K562 (cell line): ENCODE results near the gene SPTBN4. TPM values are rescaled to one million over a fixed set of nuclear protein-coding genes. Genes with fewer than 3 reads are reported as not detected.

Experiments used
- CHD1 ChIP-seq: fragments of 200-600 bp; sonication (generic); IDR thresholded peaks from one replicate; pipeline ENCODE4 v1.6.1; 2012; ENCODE audit warnings: mild to moderate bottlenecking, moderate library complexity, low read length, inconsistent platforms
- ETV5 ChIP-seq: sonication (generic); formaldehyde crosslinking; IDR thresholded peaks from 2 replicates; pipeline ENCODE4 v1.4.0; 2020; ENCODE audit warnings: low read depth, mild to moderate bottlenecking, missing genetic modification reagents
- FIP1L1 ChIP-seq: fragments of 200-400 bp; formaldehyde crosslinking; IDR thresholded peaks from 2 replicates; pipeline ENCODE4 v1.6.1; 2018; ENCODE audit warnings: mild to moderate bottlenecking, low read depth, low read length; ENCODE audit not compliant: poor library complexity, severe bottlenecking
- MTA3 ChIP-seq: fragments of 450-650 bp; formaldehyde crosslinking; IDR thresholded peaks from 2 replicates; pipeline ENCODE4 v1.6.1; 2017; ENCODE audit warnings: mild to moderate bottlenecking, borderline replicate concordance
- NCOA4 ChIP-seq: fragments of 450-650 bp; IDR thresholded peaks from 2 replicates; pipeline ENCODE4 v1.6.1; 2018; ENCODE audit warnings: mild to moderate bottlenecking; ENCODE audit not compliant: partially characterized antibody
- RBM14 ChIP-seq: fragments of 200-400 bp; formaldehyde crosslinking; IDR thresholded peaks from 2 replicates; pipeline ENCODE4 v1.6.1; 2018; ENCODE audit warnings: low read depth, mild to moderate bottlenecking, low read length, moderate library complexity, borderline replicate concordance; ENCODE audit not compliant: insufficient read depth
- SNIP1 ChIP-seq: fragments of 450-650 bp; IDR thresholded peaks from 2 replicates; pipeline ENCODE4 v1.7.1; 2017; ENCODE audit warnings: low read depth, mild to moderate bottlenecking
- ZNF174 ChIP-seq: fragments of 250-450 bp; sonication (Bioruptor Pico); IDR thresholded peaks from 2 replicates; pipeline ENCODE4 v1.4.0; 2020; ENCODE audit warnings: mild to moderate bottlenecking
- ZNF224 ChIP-seq: sonication (generic); formaldehyde crosslinking; IDR thresholded peaks from 2 replicates; pipeline ENCODE4 v1.8.0; 2022; ENCODE audit warnings: mild to moderate bottlenecking, missing genetic modification reagents
- ZNF384 ChIP-seq: IDR thresholded peaks from 2 replicates; pipeline ENCODE4 v1.6.1; 2012; ENCODE audit warnings: low read depth, low read length, improper control_type of control experiment
- ZNF561 ChIP-seq: fragments of 450-650 bp; formaldehyde crosslinking; conservative IDR thresholded peaks from 2 replicates; pipeline ENCODE4 v1.4.0; 2020; ENCODE audit warnings: mild to moderate bottlenecking, moderate library complexity
- ZNF707 ChIP-seq: fragments of 250-450 bp; sonication (Bioruptor Pico); conservative IDR thresholded peaks from 2 replicates; pipeline ENCODE4 v1.8.0; 2022; ENCODE audit warnings: inconsistent platforms, mild to moderate bottlenecking, moderate library complexity
- polyA plus RNA-seq, 8 experiments: library from polyadenylated mRNA; depleted of rRNA in 4 of 8; stranded (reverse) in 5 of 8; unstranded in 3 of 8; fragments of >200 nt; fragmentation: Nextera tagmentation in 2 of 8; fragmentation: Illumina TruSeq in 1 of 8; extraction: Ambion mirVana in 2 of 8; extraction: Trizol in 1 of 8; gene quantifications; 2 replicates each; pipeline versions ENCODE4 v1.2.1 to v1.2.3, GENCODE V29; 2011 to 2014; ENCODE audit warnings: inconsistent platforms in 1 of 8, missing spikeins in 1 of 8
- total RNA-seq, 7 experiments: library from RNA; depleted of rRNA in 6 of 7; stranded (reverse); fragments of >200 nt in 6 of 7; fragmentation: Illumina TruSeq in 2 of 7; extraction: Trizol in 2 of 7; gene quantifications; 2 replicates each; pipeline versions ENCODE4 v1.2.1 to v1.2.3, GENCODE V29; 2011 to 2021; ENCODE audit warnings: low replicate concordance in 1 of 7
- TF ChIP-seq, protein P1 (sequence below), 2 experiments: fragments of 450-650 bp; IDR thresholded peaks; 2 replicates each; pipeline ENCODE4 v1.6.1; 2016; ENCODE audit warnings: mild to moderate bottlenecking in 2 of 2, borderline replicate concordance in 1 of 2, low read depth in 1 of 2, moderate library complexity in 1 of 2
- TF ChIP-seq, protein P2 (sequence below): IDR thresholded peaks from 3 replicates; pipeline ENCODE4 v1.6.1; 2011; ENCODE audit warnings: borderline replicate concordance, mild to moderate bottlenecking; ENCODE audit not compliant: insufficient read length, insufficient read depth
- TF ChIP-seq, protein P3 (sequence below): fragments of 450-650 bp; conservative IDR thresholded peaks from 2 replicates; pipeline ENCODE4 v1.6.1; 2016; ENCODE audit warnings: missing genetic modification characterization, low read depth, mild to moderate bottlenecking, control low read depth, missing compliant biosample characterization

The SPTBN4 gene
- total and polyA plus RNA-seq, 9 of the 15 experiments (the other 6 are each of a cell fraction or from before 2014, with no cell fraction given), result 0.01 to 1.5 (median 0.86) TPM

DNA sequence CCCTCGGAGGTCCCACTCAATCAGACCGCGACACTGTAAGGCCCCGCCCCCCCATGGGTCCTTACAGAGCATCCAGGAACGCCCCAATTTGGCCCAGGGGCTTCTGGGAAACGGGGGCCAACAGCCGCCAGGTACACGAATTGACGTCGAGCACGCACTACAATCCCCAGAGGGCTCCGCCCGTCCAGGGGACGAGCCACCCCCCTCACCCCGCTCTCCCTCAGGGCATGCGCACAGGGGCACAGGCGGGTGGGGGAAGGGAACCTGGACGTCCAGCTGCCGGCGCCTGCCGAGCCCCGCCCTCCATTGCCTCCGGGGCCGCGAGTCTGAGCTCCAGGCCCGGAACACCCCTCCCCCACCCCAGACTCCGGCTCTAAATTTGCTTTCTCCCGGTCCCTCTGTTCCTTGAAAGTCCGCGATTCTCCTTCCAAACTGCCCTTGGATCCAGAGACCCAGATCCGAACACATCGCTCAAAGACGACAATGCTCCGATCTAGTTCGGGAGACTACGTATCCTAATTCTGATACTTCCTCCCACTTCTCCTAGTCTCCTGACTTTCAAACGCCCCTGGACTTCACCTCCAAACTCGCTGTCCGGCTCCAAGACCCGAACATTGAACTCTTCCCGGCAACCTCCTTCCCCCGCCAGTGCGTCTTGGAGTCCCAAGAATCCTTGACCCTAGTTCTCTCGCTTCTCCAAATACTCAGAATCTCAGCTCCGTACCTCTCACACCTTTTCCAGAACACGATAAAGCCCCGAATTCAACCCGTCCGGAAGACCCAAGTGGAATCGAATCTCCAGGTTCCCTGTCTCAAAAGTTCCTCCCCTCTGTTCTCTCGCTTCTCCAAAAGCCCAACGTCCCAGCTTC is 23.4 kb upstream of the SPTBN4 start (continued):
- no peak for TF ChIP-seq RBM14
- peak; percentile 85 for TF ChIP-seq FIP1L1
- TF ChIP-seq, protein P1, sequence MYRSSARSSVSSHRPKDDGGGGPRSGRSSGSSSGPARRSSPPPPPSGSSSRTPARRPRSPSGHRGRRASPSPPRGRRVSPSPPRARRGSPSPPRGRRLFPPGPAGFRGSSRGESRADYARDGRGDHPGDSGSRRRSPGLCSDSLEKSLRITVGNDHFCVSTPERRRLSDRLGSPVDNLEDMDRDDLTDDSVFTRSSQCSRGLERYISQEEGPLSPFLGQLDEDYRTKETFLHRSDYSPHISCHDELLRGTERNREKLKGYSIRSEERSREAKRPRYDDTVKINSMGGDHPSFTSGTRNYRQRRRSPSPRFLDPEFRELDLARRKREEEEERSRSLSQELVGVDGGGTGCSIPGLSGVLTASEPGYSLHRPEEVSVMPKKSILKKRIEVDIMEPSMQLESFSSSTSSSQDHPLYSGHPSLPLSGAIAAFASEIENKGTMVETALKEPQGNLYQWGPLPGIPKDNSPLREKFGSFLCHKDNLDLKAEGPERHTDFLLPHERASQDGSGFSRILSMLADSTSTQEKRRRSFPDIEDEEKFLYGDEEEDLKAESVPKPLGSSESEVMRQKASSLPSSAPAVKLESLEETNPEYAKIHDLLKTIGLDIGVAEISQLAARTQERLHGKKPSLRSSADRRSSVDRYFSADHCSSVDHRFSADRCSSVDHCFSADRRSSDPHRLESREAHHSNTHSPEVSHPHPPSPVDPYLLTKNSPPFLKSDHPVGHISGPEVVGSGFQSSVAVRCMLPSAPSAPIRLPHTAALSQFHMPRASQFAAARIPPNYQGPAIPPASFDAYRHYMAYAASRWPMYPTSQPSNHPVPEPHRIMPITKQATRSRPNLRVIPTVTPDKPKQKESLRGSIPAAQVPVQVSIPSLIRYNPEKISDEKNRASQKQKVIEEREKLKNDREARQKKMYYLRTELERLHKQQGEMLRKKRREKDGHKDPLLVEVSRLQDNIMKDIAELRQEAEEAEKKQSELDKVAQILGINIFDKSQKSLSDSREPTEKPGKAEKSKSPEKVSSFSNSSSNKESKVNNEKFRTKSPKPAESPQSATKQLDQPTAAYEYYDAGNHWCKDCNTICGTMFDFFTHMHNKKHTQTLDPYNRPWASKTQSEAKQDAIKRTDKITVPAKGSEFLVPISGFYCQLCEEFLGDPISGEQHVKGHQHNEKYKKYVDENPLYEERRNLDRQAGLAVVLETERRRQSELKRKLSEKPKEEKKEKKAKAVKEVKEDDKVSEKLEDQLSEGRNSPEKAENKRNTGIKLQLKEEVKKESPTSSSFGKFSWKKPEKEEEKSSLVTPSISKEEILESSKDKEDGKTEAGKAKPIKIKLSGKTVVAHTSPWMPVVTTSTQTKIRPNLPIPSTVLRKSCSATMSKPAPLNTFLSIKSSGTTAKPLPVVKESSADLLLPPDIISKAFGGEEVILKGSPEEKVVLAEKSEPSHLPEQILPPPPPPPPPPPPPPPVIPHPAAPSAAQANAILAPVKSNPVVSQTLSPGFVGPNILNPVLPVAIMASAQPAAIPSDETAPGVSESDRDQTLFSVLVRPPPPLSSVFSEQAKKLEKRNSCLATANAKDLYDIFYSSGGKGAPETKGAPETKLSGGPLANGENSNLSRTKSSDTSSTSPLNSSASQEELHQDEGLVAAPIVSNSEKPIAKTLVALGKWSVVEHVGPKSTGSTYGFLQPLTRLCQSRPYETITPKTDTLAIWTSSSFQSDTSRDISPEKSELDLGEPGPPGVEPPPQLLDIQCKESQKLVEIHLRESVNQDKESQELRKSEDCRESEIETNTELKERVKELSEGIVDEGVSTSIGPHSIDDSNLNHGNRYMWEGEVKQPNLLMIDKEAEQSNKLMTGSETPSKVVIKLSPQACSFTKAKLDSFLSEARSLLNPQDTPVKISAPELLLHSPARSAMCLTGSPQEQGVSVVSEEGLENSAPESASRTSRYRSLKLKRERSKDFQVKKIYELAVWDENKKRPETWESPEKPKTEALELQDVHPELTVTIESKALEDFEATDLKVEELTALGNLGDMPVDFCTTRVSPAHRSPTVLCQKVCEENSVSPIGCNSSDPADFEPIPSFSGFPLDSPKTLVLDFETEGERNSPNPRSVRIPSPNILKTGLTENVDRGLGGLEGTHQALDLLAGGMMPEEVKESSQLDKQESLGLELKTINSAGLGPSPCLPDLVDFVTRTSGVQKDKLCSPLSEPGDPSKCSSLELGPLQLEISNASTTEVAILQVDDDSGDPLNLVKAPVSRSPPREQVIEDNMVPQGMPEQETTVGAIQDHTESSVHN (IDR thresholded peaks at IDR 0.05; ENCODE audit: borderline replicate concordance in 1 of 2, low read depth in 1 of 2), result 0 out of 4 replicates have a peak, but pooled peaks of 1 of the 2 experiments have one; percentile 19
- TF ChIP-seq ZNF561 (CRISPR knock-in tag), result no peak
- TF ChIP-seq ZNF384, result no peak
- TF ChIP-seq, protein P2, sequence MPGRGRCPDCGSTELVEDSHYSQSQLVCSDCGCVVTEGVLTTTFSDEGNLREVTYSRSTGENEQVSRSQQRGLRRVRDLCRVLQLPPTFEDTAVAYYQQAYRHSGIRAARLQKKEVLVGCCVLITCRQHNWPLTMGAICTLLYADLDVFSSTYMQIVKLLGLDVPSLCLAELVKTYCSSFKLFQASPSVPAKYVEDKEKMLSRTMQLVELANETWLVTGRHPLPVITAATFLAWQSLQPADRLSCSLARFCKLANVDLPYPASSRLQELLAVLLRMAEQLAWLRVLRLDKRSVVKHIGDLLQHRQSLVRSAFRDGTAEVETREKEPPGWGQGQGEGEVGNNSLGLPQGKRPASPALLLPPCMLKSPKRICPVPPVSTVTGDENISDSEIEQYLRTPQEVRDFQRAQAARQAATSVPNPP, result no peak
- no peak for TF ChIP-seq NCOA4
- TF ChIP-seq, protein P3, sequence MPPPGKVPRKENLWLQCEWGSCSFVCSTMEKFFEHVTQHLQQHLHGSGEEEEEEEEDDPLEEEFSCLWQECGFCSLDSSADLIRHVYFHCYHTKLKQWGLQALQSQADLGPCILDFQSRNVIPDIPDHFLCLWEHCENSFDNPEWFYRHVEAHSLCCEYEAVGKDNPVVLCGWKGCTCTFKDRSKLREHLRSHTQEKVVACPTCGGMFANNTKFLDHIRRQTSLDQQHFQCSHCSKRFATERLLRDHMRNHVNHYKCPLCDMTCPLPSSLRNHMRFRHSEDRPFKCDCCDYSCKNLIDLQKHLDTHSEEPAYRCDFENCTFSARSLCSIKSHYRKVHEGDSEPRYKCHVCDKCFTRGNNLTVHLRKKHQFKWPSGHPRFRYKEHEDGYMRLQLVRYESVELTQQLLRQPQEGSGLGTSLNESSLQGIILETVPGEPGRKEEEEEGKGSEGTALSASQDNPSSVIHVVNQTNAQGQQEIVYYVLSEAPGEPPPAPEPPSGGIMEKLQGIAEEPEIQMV (tag), result no peak
- peak; percentile 6; the same call in 1 of the 2 replicates for TF ChIP-seq SNIP1
- TF ChIP-seq CHD1, result peak; percentile 95
- TF ChIP-seq ETV5 (CRISPR knock-in tag), result peak; percentile 75; the same call in 1 of the 2 replicates
- no peak for TF ChIP-seq ZNF174 (CRISPR knock-in tag)
- no peak for TF ChIP-seq ZNF224 (CRISPR knock-in tag)
- TF ChIP-seq MTA3, result peak; percentile 47; the same call in 1 of the 2 replicates
- no peak for TF ChIP-seq ZNF707 (CRISPR knock-in tag)
